Thyroid gland (tissue), 4 donors: ENCODE measurements around the gene ZNF777.

ENCODE experiments used
- CTCF ChIP-seq, 6 experiments: fragments of 200-600 bp in 3 of 6; fragments of 450-650 bp in 3 of 6; sonication (generic) in 3 of 6; IDR thresholded peaks; one replicate each; pipeline ENCODE4 v1.5.1; 2016 to 2019; ENCODE audit warnings: antibody characterized with exemption in 6 of 6, mild to moderate bottlenecking in 2 of 6, inconsistent platforms in 1 of 6, moderate library complexity in 1 of 6
- POLR2A ChIP-seq, 2 donors: fragments of 450-650 bp; IDR thresholded peaks; one replicate each; pipeline ENCODE4 v1.6.1; 2017; ENCODE audit warnings: antibody characterized with exemption in 2 of 2, mild to moderate bottlenecking in 2 of 2, moderate library complexity in 1 of 2

GRCh38 chr7:149404825-149405224, 56.0 kb downstream of the ZNF777 start:
- TF ChIP-seq CTCF (IDR thresholded peaks at IDR 0.05) (no peak), POLR2A (IDR thresholded peaks at IDR 0.05) (no peak)
